ENCODE results near the gene RAD51D.

GRCh38 chr17:35088881-35089585 lies 30.6 kb downstream of the RAD51D start:
- TF ChIP-seq POLR2AphosphoS5 (IDR thresholded peaks at IDR 0.05; ENCODE audit: low read depth, low read length) = no peak
- TF ChIP-seq POLR2A (IDR thresholded peaks at IDR 0.05; ENCODE audit: low read depth, low read length) = no peak; the same call in 1 of the 2 replicates
- TF ChIP-seq TAF1 (IDR thresholded peaks at IDR 0.05; ENCODE audit: low read depth, low read length) = 0 out of 2 replicates have a peak, but pooled peaks have one; percentile 25
- no peak for TF ChIP-seq POU2F2 (IDR thresholded peaks at IDR 0.05; ENCODE audit: low read depth, low read length)
- 0 out of 2 replicates have a peak, but pooled peaks have one; percentile 11 for TF ChIP-seq SPI1 (IDR thresholded peaks at IDR 0.05; ENCODE audit: low read depth, low read length)
